GM11168 (cell line): ENCODE results near the gene MYO5A.

Experiments used
- in situ Hi-C: fragments of 300-500 bp; cut with MboI; formaldehyde crosslinking; loops from one replicate; pipeline ENCODE4 v1.12.0; 2022; ENCODE audit warnings: low sequenced_read_pairs; ENCODE audit not compliant: unreplicated experiment

MYO5A gene

GRCh38 chr15:52278636-52279367 lies 249.9 kb downstream of the MYO5A start:
- in situ Hi-C loops: no loop called here

- in situ Hi-C loops: no loop called here
Observed at GRCh38 chr15:52278135-52278534, 250.5 kb downstream of the MYO5A start.

- in situ Hi-C loops: no loop called here
Observed at GRCh38 chr15:52277575-52277974, 251.1 kb downstream of the MYO5A start.

GRCh38 chr15:52276256-52276770 lies 252.4 kb downstream of the MYO5A start:
- in situ Hi-C loops: no loop called here

GRCh38 chr15:52263563-52264282 lies 265.0 kb downstream of the MYO5A start:
- in situ Hi-C loops: no loop called here

- in situ Hi-C loops: no loop called here
Observed at GRCh38 chr15:52262364-52262763, 266.3 kb downstream of the MYO5A start.

GRCh38 chr15:52261498-52262242 lies 267.0 kb downstream of the MYO5A start:
- in situ Hi-C loops: no loop called here

- in situ Hi-C loops: no loop called here
Observed at GRCh38 chr15:52261026-52261425, 267.7 kb downstream of the MYO5A start.

- in situ Hi-C loops: loop anchor here (10.0 kb wide), 1 partner anchor 315 kb away; no protein-coding TSS in a partner anchor
Observed at GRCh38 chr15:52259503-52259902, 269.2 kb downstream of the MYO5A start.

GRCh38 chr15:52258461-52258860 lies 270.2 kb downstream of the MYO5A start:
- in situ Hi-C loops: loop anchor here (10.0 kb wide), 1 partner anchor 316 kb away; no protein-coding TSS in a partner anchor

- in situ Hi-C loops: loop anchor here (10.0 kb wide), 1 partner anchor 317 kb away; no protein-coding TSS in a partner anchor
Observed at GRCh38 chr15:52257734-52258062, 271.0 kb downstream of the MYO5A start.
